ENCODE results near the gene DHFR. TPM values are rescaled to one million over a fixed set of nuclear protein-coding genes. Genes with fewer than 3 reads are reported as not detected.

Gene DHFR
- total RNA-seq, 1 donor from 2014 or later: 12.7 TPM

DNA sequence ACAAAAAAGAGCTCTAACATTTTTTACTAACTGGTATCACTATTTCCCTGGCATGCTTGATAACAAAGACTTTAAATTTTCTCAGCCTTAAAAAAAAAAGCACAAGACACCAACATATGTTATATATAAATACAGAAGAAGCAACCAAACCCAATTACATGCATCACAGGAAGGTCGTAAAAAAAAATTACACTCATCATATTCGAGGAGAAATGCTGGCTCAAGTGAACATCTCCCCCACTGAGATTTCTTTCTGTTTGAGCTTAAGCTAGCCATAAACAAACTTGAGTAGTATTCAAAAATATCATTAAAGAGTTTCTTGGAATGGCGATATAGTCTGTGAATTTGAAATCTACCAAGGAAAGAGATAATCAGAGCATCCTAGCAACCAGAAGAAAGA lies 7.9 kb downstream of the DHFR start:
- DNase-seq: no peak
- TF ChIP-seq, protein P1, sequence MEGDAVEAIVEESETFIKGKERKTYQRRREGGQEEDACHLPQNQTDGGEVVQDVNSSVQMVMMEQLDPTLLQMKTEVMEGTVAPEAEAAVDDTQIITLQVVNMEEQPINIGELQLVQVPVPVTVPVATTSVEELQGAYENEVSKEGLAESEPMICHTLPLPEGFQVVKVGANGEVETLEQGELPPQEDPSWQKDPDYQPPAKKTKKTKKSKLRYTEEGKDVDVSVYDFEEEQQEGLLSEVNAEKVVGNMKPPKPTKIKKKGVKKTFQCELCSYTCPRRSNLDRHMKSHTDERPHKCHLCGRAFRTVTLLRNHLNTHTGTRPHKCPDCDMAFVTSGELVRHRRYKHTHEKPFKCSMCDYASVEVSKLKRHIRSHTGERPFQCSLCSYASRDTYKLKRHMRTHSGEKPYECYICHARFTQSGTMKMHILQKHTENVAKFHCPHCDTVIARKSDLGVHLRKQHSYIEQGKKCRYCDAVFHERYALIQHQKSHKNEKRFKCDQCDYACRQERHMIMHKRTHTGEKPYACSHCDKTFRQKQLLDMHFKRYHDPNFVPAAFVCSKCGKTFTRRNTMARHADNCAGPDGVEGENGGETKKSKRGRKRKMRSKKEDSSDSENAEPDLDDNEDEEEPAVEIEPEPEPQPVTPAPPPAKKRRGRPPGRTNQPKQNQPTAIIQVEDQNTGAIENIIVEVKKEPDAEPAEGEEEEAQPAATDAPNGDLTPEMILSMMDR (IDR thresholded peaks at IDR 0.05): no peak
- ChIA-PET POLR2A (interaction anchor here (0.5 kb wide), 2 partner anchors 8 to 243 kb away, joined by 3 to 5 read pairs; partner anchors contain the start of genes DHFR and MSH3), CTCF (no interaction called here)
- ATAC-seq (ENCODE audit: low read depth): no peak
- H3K27ac Mint-ChIP-seq: no peak overlapping the region
- H3K4me3 Mint-ChIP-seq: no peak overlapping the region
- H3K36me3 Mint-ChIP-seq (ENCODE audit: low read depth): peaks cover 43% of the 10 kb centered on the region
- H3K4me1 Mint-ChIP-seq: no peaks in the 10 kb centered on the region
- intact Hi-C loops (cut with micrococcal nuclease): no loop called here
- peaks cover 2% of the 10 kb centered on the region for H3K9me3 Mint-ChIP-seq
- no peaks in the 10 kb centered on the region for H3K27me3 Mint-ChIP-seq

DNA sequence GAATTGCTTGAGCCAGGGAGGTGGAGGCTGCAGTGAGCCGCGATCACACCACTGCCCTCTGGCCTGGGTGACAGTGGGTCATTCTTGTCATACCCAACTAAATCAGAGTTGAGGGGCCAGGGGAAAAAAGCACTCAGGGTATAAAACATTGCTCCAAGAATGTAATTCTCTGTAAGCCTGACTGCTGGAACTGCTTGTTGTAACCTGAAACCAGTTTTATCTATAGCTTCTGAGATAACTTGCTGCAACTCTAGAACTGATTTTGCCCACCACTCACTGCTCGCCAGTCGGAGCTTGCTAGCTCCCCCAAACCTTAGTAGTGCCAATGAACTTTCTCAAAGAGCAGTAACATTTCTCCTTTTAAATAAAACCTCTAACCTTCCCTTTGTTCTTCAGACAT lies 9.9 kb downstream of the DHFR start:
- no peak overlapping the region for H3K27ac Mint-ChIP-seq
- no peaks in the 10 kb centered on the region for H3K27me3 Mint-ChIP-seq
- peaks cover 2% of the 10 kb centered on the region for H3K9me3 Mint-ChIP-seq
- H3K4me3 Mint-ChIP-seq: no peak overlapping the region
- POLR2A ChIA-PET: no interaction called here
- DNase-seq: no peak
- intact Hi-C loops (cut with micrococcal nuclease): no loop called here
- peaks cover 56% of the 10 kb centered on the region for H3K36me3 Mint-ChIP-seq (ENCODE audit: low read depth)
- TF ChIP-seq, protein P1 (IDR thresholded peaks at IDR 0.05): no peak
- H3K4me1 Mint-ChIP-seq: no peaks in the 10 kb centered on the region
- CTCF ChIA-PET: no interaction called here
- no peak for ATAC-seq (ENCODE audit: low read depth)

DNA sequence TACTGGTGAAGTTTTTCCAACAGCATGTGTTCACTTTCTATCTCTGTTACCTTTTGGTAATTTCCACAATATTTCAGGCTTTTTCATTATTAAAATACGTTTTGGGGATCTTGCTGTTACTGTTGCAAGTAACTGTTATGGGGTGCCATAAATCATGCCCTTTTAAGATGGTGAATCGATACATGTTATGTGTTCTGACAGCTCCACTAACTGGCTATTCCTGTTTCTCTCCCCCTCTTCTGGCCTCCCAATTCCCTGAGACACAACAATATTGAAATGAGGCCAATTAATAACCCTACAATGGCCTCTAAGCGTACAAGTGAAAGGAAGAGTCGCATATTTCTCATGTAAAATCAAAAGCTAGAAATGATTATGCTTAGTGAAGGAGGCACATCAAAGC lies 13.4 kb downstream of the DHFR start:
- DNase-seq (no peak), ATAC-seq (ENCODE audit: low read depth) (no peak)
- H3K27me3 Mint-ChIP-seq: no peaks in the 10 kb centered on the region
- H3K4me1 Mint-ChIP-seq: no peaks in the 10 kb centered on the region
- no peak overlapping the region for H3K4me3 Mint-ChIP-seq
- POLR2A ChIA-PET: no interaction called here
- H3K27ac Mint-ChIP-seq: no peak overlapping the region
- CTCF ChIA-PET: no interaction called here
- TF ChIP-seq, protein P1 (IDR thresholded peaks at IDR 0.05): no peak
- intact Hi-C loops (cut with micrococcal nuclease): no loop called here
- peaks cover 57% of the 10 kb centered on the region for H3K36me3 Mint-ChIP-seq (ENCODE audit: low read depth)
- peaks cover 2% of the 10 kb centered on the region for H3K9me3 Mint-ChIP-seq

DNA sequence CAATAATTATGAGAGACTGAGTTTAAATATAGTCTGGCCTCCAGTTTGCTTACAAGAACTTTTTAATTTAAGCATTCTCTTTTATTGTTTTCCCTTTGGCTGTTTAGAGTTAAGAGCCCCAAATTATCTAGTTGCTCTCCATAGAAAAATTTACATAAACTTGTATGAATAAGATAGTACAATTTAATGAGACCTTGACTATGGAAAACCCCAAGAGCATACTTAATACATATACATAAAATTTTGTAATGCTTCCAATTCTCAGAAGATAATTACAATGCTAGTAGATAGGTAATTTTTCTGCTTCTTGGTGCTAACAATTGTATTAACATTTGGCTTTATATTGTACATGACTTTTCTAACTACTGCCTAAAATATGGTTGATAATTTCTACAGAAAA lies 20.6 kb downstream of the DHFR start:
- DNase-seq (no peak), ATAC-seq (ENCODE audit: low read depth) (no peak)
- peaks cover 41% of the 10 kb centered on the region for H3K36me3 Mint-ChIP-seq (ENCODE audit: low read depth)
- ChIA-PET POLR2A (no interaction called here), CTCF (no interaction called here)
- TF ChIP-seq, protein P1 (IDR thresholded peaks at IDR 0.05): no peak
- peaks cover 4% of the 10 kb centered on the region for H3K4me1 Mint-ChIP-seq
- intact Hi-C loops (cut with micrococcal nuclease): no loop called here
- peaks cover 2% of the 10 kb centered on the region for H3K9me3 Mint-ChIP-seq
- no peak overlapping the region for H3K4me3 Mint-ChIP-seq
- no peak overlapping the region for H3K27ac Mint-ChIP-seq
- no peaks in the 10 kb centered on the region for H3K27me3 Mint-ChIP-seq

DNA sequence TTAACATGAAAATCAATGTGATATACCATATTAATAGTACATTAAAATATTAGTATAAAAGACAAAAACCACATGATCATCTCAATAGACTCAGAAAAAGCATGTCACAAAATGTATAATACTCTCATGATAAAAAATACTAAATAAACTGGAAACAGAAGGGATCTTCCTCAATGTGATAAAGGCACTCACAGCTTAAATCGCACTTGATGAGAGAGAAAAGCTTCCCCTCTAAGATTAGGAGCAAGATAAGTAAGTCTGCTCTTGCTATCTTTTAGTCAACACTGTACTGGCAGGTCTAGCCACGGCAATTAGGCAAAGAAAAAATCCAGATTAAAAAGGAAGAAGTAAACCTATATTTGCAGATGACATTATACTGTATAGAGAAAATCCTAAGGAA lies 22.1 kb downstream of the DHFR start:
- no peak overlapping the region for H3K27ac Mint-ChIP-seq
- DNase-seq (no peak), ATAC-seq (ENCODE audit: low read depth) (no peak)
- ChIA-PET CTCF (no interaction called here), POLR2A (no interaction called here)
- no peaks in the 10 kb centered on the region for H3K27me3 Mint-ChIP-seq
- H3K4me3 Mint-ChIP-seq: no peak overlapping the region
- H3K4me1 Mint-ChIP-seq: peaks cover 4% of the 10 kb centered on the region
- intact Hi-C loops (cut with micrococcal nuclease): no loop called here
- H3K9me3 Mint-ChIP-seq: peaks cover 2% of the 10 kb centered on the region
- H3K36me3 Mint-ChIP-seq (ENCODE audit: low read depth): peaks cover 30% of the 10 kb centered on the region
- TF ChIP-seq, protein P1 (IDR thresholded peaks at IDR 0.05): no peak
